IMR-90 (cell line): ENCODE measurements around the gene DGAT2. TPM values are rescaled to one million over a fixed set of nuclear protein-coding genes. Genes with fewer than 3 reads are reported as not detected.

Experiments
- ATAC-seq: fragments of 200-7000 bp; cut with Tn5 transposase; 2 replicates; pipeline ENCODE4 v1.9.1; 2020; ENCODE audit warnings: low read depth, mild to moderate bottlenecking, moderate library complexity
- BruUV-seq: library from RNA; stranded (reverse); fragments of 400-500 nt; replicated peaks from 2 replicates; lab custom pipeline; 2021; lab: Mats Ljungman, UMichigan
- CTCF ChIA-PET: fragments of 300-600 bp; formaldehyde crosslinking; extraction: SDS; loops from one replicate; lab custom pipeline; 2021; ENCODE audit warnings: antibody characterized with exemption; lab: Yijun Ruan, JAX
- POLR2A ChIA-PET: fragments of 300-600 bp; sonication (Branson Sonifier 250); formaldehyde crosslinking; loops from one replicate; lab custom pipeline; 2022; ENCODE audit warnings: antibody characterized with exemption; ENCODE audit not compliant: unreplicated experiment; lab: Charles Lee
- DNase-seq: peaks from one replicate; pipeline ENCODE4 v3.0.0; 2013
- H2AFZ ChIP-seq: replicated peaks from 2 replicates; pipeline ENCODE3; 2013; ENCODE audit warnings: low read length, mild to moderate bottlenecking; ENCODE audit not compliant: poor library complexity
- H2AK5ac ChIP-seq: 2 replicates; pipeline ENCODE4 v1.6.1; 2013; ENCODE audit warnings: low read depth, low read length, inconsistent platforms
- H2AK9ac ChIP-seq: replicated peaks from 2 replicates; pipeline ENCODE3; 2013; ENCODE audit warnings: mild to moderate bottlenecking, low read depth, low read length, moderate library complexity; ENCODE audit not compliant: poor library complexity
- H2BK120ac ChIP-seq: 2 replicates; pipeline ENCODE4 v1.6.1; 2013; ENCODE audit warnings: low read depth, low read length, inconsistent platforms
- H2BK15ac ChIP-seq: 3 replicates; pipeline ENCODE4 v1.6.1; 2013; ENCODE audit warnings: low read depth, low read length, inconsistent platforms
- H2BK20ac ChIP-seq: 2 replicates; pipeline ENCODE4 v1.6.1; 2013; ENCODE audit warnings: low read depth, mild to moderate bottlenecking, inconsistent platforms, low read length, moderate library complexity
- H2BK5ac ChIP-seq: 2 replicates; pipeline ENCODE4 v1.6.1; 2013; ENCODE audit warnings: mild to moderate bottlenecking, low read depth, low read length, inconsistent platforms; ENCODE audit not compliant: poor library complexity, severe bottlenecking
- H3K14ac ChIP-seq: replicated peaks from 2 replicates; pipeline ENCODE4 v1.6.1; 2013; ENCODE audit warnings: low read depth, low read length, inconsistent platforms
- H3K18ac ChIP-seq: 2 replicates; pipeline ENCODE4 v1.6.1; 2013; ENCODE audit warnings: low read depth, low read length, control low read depth
- H3K23ac ChIP-seq: 2 replicates; pipeline ENCODE4 v1.6.1; 2013; ENCODE audit warnings: low read depth, low read length, inconsistent platforms
- H3K27ac ChIP-seq: 2 replicates; pipeline ENCODE4 v1.5.1; 2013; ENCODE audit warnings: mild to moderate bottlenecking, control low read depth, low read length; ENCODE audit not compliant: insufficient read depth
- H3K27me3 ChIP-seq: 2 replicates; pipeline ENCODE4 v1.6.1; 2013; ENCODE audit warnings: low read length; ENCODE audit not compliant: control insufficient read depth, insufficient read depth
- H3K36me3 ChIP-seq: 2 replicates; pipeline ENCODE4 v1.6.1; 2013; ENCODE audit warnings: low read length, mixed read lengths; ENCODE audit not compliant: control insufficient read depth, insufficient read depth
- H3K4ac ChIP-seq: 2 replicates; pipeline ENCODE4 v1.6.1; 2013; ENCODE audit warnings: low read depth, low read length, inconsistent platforms
- H3K4me1 ChIP-seq: 2 replicates; pipeline ENCODE4 v1.6.1; 2013; ENCODE audit warnings: low read length, mixed read lengths; ENCODE audit not compliant: control insufficient read depth, insufficient read depth
- H3K4me2 ChIP-seq: 2 replicates; pipeline ENCODE4 v1.6.1; 2013; ENCODE audit warnings: low read depth, mild to moderate bottlenecking, control low read depth, low read length, moderate library complexity
- H3K4me3 ChIP-seq: 2 replicates; pipeline ENCODE4 v1.5.1; 2013; ENCODE audit warnings: low read depth, mild to moderate bottlenecking, control low read depth, low read length, moderate library complexity; ENCODE audit not compliant: insufficient read depth
- H3K56ac ChIP-seq: 2 replicates; pipeline ENCODE4 v1.6.1; 2013; ENCODE audit warnings: low read length, inconsistent platforms; ENCODE audit not compliant: insufficient read depth; ENCODE audit errors: extremely low read depth
- H3K79me1 ChIP-seq, 2 experiments: 2 replicates each; pipeline ENCODE4 v1.6.1; 2013; ENCODE audit warnings: low read length in 2 of 2, inconsistent platforms in 1 of 2, low read depth in 1 of 2
- H3K9ac ChIP-seq: 2 replicates; pipeline ENCODE4 v1.6.1; 2013; ENCODE audit warnings: low read depth, low read length, control low read depth
- H3K9me1 ChIP-seq: 2 replicates; pipeline ENCODE4 v1.6.1; 2013; ENCODE audit warnings: low read length, inconsistent platforms; ENCODE audit not compliant: insufficient read depth
- H3K9me3 ChIP-seq: 2 replicates; pipeline ENCODE4 v1.6.1; 2013; ENCODE audit warnings: low read length; ENCODE audit not compliant: control insufficient read depth, insufficient read depth
- H4K20me1 ChIP-seq: 2 replicates; pipeline ENCODE4 v1.6.1; 2013; ENCODE audit warnings: low read length, inconsistent platforms; ENCODE audit not compliant: insufficient read depth
- H4K5ac ChIP-seq: 2 replicates; pipeline ENCODE4 v1.6.1; 2013; ENCODE audit warnings: mild to moderate bottlenecking, low read depth, low read length, control low read depth
- H4K8ac ChIP-seq, 2 experiments: 2 replicates each; pipeline ENCODE4 v1.6.1; 2013; ENCODE audit warnings: low read depth in 2 of 2, low read length in 2 of 2, control low read depth in 1 of 2, inconsistent platforms in 1 of 2
- H4K91ac ChIP-seq: 2 replicates; pipeline ENCODE4 v1.6.1; 2013; ENCODE audit warnings: low read depth, low read length, inconsistent platforms; ENCODE audit not compliant: insufficient read depth
- BHLHE40 ChIP-seq: fragments of 150-350 bp; IDR thresholded peaks from 2 replicates; pipeline ENCODE4 v1.6.1; 2016; ENCODE audit warnings: mild to moderate bottlenecking, low read depth, low read length
- CHD1 ChIP-seq: IDR thresholded peaks from 2 replicates; pipeline ENCODE4 v1.6.1; 2012; ENCODE audit warnings: low read depth, low read length, improper control_type of control experiment
- MAZ ChIP-seq: IDR thresholded peaks from 2 replicates; pipeline ENCODE4 v1.6.1; 2012; ENCODE audit warnings: low read depth, mild to moderate bottlenecking, low read length, improper control_type of control experiment, moderate library complexity, borderline replicate concordance
- RAD21 ChIP-seq: IDR thresholded peaks from 2 replicates; pipeline ENCODE4 v1.6.1; 2012; ENCODE audit warnings: low read length, improper control_type of control experiment
- SMC3 ChIP-seq: fragments of 150-350 bp; IDR thresholded peaks from 2 replicates; pipeline ENCODE4 v1.6.1; 2016; ENCODE audit warnings: low read depth, mild to moderate bottlenecking, antibody characterized with exemption, low read length, moderate library complexity
- WGBS, 2 experiments: methylation state at CpG; one replicate each; pipeline versions ENCODE4 v1.1.5 to v1.1.7; 2013; ENCODE audit warnings: missing lambda C conversion rate in 2 of 2; ENCODE audit not compliant: insufficient read length in 1 of 2; ENCODE audit errors: extremely low coverage in 2 of 2; 5-methylcytosine and 5-hydroxymethylcytosine counted together
- dilution Hi-C: fragments of 300-500 bp; cut with HindIII; formaldehyde crosslinking; loops from one replicate; pipeline ENCODE4 v1.14.3; 2018; ENCODE audit warnings: low sequenced_read_pairs; ENCODE audit not compliant: unreplicated experiment
- in situ Hi-C: fragments of 300-500 bp; cut with MboI; formaldehyde crosslinking; loops from 3 replicates; pipeline ENCODE4 v1.14.3; 2019; ENCODE audit warnings: low sequenced_read_pairs, inconsistent platforms, mixed read lengths
- intact Hi-C: fragments of 100-400 bp; cut with micrococcal nuclease; formaldehyde crosslinking; loops from 2 replicates; pipeline ENCODE4 v1.10.0; 2022
- polyA plus RNA-seq, 3 experiments: library from polyadenylated mRNA; depleted of rRNA; stranded (reverse); fragments of >200 nt; gene quantifications; 2 replicates each; pipeline ENCODE4 v1.2.3, GENCODE V29; 2012; ENCODE audit warnings: low replicate concordance in 1 of 3
- total RNA-seq: library from RNA; depleted of rRNA; stranded (reverse); fragments of >200 nt; gene quantifications from 2 replicates; pipeline ENCODE4 v1.2.3, GENCODE V29; 2012
- TF ChIP-seq, protein P1 (sequence below): fragments of 150-350 bp; IDR thresholded peaks from 2 replicates; pipeline ENCODE4 v1.6.1; 2016; ENCODE audit warnings: low read depth, mild to moderate bottlenecking, low read length, moderate library complexity, borderline replicate concordance
- TF ChIP-seq, protein P2 (sequence below): conservative IDR thresholded peaks from 2 replicates; pipeline ENCODE4 v1.5.1; 2012; ENCODE audit warnings: mild to moderate bottlenecking, low read depth, low read length, improper control_type of control experiment
- TF ChIP-seq, protein P3 (sequence below): fragments of 150-350 bp; IDR thresholded peaks from 2 replicates; pipeline ENCODE4 v1.6.1; 2017; ENCODE audit warnings: mild to moderate bottlenecking, antibody characterized with exemption, low read length, low read depth

DGAT2 gene
- total and polyA plus RNA-seq, 2 of the 4 experiments (the other 2 are of a cell fraction), result 2.3 to 2.4 TPM

DNA sequence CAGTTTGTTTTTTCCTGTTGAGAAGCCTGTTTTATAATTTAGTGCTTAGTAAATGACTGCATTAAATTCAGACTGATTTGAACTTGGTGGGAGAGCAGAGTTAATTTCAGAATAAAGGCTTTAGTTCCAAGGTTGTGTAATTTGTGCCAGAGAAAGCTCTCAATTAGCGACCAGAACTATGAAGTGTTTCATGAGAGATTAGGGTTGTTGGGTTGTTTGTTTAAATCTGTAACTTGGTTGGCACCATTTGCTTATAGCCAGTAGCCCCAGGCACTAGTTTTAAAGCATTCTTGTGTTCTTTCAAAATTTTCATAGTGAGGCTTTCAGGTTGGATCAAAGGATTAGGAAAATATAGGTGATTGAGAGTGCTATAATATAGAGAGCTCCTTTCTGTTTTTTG, 71.9 kb downstream of the DGAT2 start:
- Histone ChIP-seq H3K18ac (no peak overlapping the region), H3K4me3 (no peak overlapping the region), H3K9me1 (0 out of 2 replicates have a peak, but pooled peaks cover 4% of the 10 kb centered on the region), H2AK5ac (no peak overlapping the region), H3K79me1 (peaks cover 13 to 19% of the 10 kb centered on the region in 2 experiments), H3K14ac (no peak overlapping the region), H2AFZ (no peak overlapping the region), H4K8ac (no peak overlapping the region), H3K36me3 (0 out of 2 replicates have a peak, but pooled peaks cover 1% of the 10 kb centered on the region), H3K4me1 (no peaks in the 10 kb centered on the region), H3K4ac (no peak overlapping the region), H3K9me3 (no peaks in the 10 kb centered on the region), H2BK15ac (no peak overlapping the region), H3K56ac (no peak overlapping the region), H3K4me2 (no peak overlapping the region), H2BK5ac (no peak overlapping the region), H2AK9ac (no peak overlapping the region), H3K27me3 (no peaks in the 10 kb centered on the region), H4K20me1 (peaks cover 7% of the 10 kb centered on the region; the same call in 1 of the 2 replicates), H3K23ac (no peak overlapping the region), H4K91ac (no peak overlapping the region), H2BK20ac (no peak overlapping the region), H2BK120ac (no peak overlapping the region), H4K5ac (no peak overlapping the region), H3K27ac (no peak overlapping the region), H3K9ac (no peak overlapping the region)
- no TSS peak for BruUV-seq
- POLR2A ChIA-PET, result interaction anchor here (0.5 kb wide), 1 partner anchor 296 kb away, joined by 3 read pairs; no protein-coding TSS in a partner anchor
- WGBS, 2 experiments, result 50% methylated on average over 1 of the region's 1 CpG; no CpG with 5 or more reads in 1 of the 2 experiments
- CTCF ChIA-PET, result interaction anchor here (1.2 kb wide), 1 partner anchor 14 kb away, joined by 3 read pairs; no protein-coding TSS in a partner anchor
- no peak for DNase-seq
- no peak for ATAC-seq
- TF ChIP-seq, protein P1, sequence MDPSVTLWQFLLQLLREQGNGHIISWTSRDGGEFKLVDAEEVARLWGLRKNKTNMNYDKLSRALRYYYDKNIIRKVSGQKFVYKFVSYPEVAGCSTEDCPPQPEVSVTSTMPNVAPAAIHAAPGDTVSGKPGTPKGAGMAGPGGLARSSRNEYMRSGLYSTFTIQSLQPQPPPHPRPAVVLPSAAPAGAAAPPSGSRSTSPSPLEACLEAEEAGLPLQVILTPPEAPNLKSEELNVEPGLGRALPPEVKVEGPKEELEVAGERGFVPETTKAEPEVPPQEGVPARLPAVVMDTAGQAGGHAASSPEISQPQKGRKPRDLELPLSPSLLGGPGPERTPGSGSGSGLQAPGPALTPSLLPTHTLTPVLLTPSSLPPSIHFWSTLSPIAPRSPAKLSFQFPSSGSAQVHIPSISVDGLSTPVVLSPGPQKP, result no peak
- TF ChIP-seq, protein P2, sequence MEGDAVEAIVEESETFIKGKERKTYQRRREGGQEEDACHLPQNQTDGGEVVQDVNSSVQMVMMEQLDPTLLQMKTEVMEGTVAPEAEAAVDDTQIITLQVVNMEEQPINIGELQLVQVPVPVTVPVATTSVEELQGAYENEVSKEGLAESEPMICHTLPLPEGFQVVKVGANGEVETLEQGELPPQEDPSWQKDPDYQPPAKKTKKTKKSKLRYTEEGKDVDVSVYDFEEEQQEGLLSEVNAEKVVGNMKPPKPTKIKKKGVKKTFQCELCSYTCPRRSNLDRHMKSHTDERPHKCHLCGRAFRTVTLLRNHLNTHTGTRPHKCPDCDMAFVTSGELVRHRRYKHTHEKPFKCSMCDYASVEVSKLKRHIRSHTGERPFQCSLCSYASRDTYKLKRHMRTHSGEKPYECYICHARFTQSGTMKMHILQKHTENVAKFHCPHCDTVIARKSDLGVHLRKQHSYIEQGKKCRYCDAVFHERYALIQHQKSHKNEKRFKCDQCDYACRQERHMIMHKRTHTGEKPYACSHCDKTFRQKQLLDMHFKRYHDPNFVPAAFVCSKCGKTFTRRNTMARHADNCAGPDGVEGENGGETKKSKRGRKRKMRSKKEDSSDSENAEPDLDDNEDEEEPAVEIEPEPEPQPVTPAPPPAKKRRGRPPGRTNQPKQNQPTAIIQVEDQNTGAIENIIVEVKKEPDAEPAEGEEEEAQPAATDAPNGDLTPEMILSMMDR, result no peak
- TF ChIP-seq BHLHE40, result no peak
- no peak for TF ChIP-seq SMC3
- TF ChIP-seq MAZ, result no peak
- TF ChIP-seq RAD21, result no peak
- TF ChIP-seq, protein P3, sequence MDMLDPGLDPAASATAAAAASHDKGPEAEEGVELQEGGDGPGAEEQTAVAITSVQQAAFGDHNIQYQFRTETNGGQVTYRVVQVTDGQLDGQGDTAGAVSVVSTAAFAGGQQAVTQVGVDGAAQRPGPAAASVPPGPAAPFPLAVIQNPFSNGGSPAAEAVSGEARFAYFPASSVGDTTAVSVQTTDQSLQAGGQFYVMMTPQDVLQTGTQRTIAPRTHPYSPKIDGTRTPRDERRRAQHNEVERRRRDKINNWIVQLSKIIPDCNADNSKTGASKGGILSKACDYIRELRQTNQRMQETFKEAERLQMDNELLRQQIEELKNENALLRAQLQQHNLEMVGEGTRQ, result no peak
- no peak for TF ChIP-seq CHD1
- intact Hi-C loops (loop anchor here (2.0 kb wide), 1 partner anchor 14 kb away; no protein-coding TSS in a partner anchor), dilution Hi-C loops (no loop called here), in situ Hi-C loops (no loop called here)
